ENCODE results near the gene CHMP2A. TPM values are rescaled to one million over a fixed set of nuclear protein-coding genes. Genes with fewer than 3 reads are reported as not detected.
A peak's percentile ranks its signal among the peaks of the same experiment; 100 is the strongest.

The CHMP2A gene
- total and polyA plus RNA-seq, 2 of the 13 experiments (the other 11 are each of a cell fraction or from before 2014, with no cell fraction given), result 49.7 to 55.0 TPM

- TF ChIP-seq, protein P1, sequence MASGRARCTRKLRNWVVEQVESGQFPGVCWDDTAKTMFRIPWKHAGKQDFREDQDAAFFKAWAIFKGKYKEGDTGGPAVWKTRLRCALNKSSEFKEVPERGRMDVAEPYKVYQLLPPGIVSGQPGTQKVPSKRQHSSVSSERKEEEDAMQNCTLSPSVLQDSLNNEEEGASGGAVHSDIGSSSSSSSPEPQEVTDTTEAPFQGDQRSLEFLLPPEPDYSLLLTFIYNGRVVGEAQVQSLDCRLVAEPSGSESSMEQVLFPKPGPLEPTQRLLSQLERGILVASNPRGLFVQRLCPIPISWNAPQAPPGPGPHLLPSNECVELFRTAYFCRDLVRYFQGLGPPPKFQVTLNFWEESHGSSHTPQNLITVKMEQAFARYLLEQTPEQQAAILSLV (CRISPR knock-in tag; IDR thresholded peaks at IDR 0.05; ENCODE audit: borderline replicate concordance), result no peak; the same call in 1 of the 2 replicates
- TF ChIP-seq ZNF761 (CRISPR knock-in tag; conservative IDR thresholded peaks at IDR 0.05) (peak; percentile 82; the same call in 1 of the 2 replicates), ZBTB7A (CRISPR knock-in tag; IDR thresholded peaks at IDR 0.05) (peak; percentile 82; the same call in 1 of the 2 replicates), JARID2 (CRISPR knock-in tag; IDR thresholded peaks at IDR 0.05; ENCODE audit: insufficient replicate concordance) (no peak), ZNF296 (CRISPR knock-in tag; conservative IDR thresholded peaks at IDR 0.05) (no peak), FUBP1 (CRISPR knock-in tag; IDR thresholded peaks at IDR 0.05; ENCODE audit: borderline replicate concordance) (no peak), ZNF496 (CRISPR knock-in tag; IDR thresholded peaks at IDR 0.05; ENCODE audit: insufficient replicate concordance) (no peak), ZNF317 (CRISPR knock-in tag; IDR thresholded peaks at IDR 0.05) (no peak), TSC22D2 (CRISPR knock-in tag; IDR thresholded peaks at IDR 0.05; ENCODE audit: borderline replicate concordance) (no peak), TRAFD1 (CRISPR knock-in tag; IDR thresholded peaks at IDR 0.05; ENCODE audit: borderline replicate concordance) (no peak), ZNF468 (CRISPR knock-in tag; IDR thresholded peaks at IDR 0.05) (no peak), ZBTB10 (CRISPR knock-in tag; IDR thresholded peaks at IDR 0.05; ENCODE audit: borderline replicate concordance) (peak; percentile 41; the same call in 1 of the 2 replicates), HOXA9 (CRISPR knock-in tag; IDR thresholded peaks at IDR 0.05; ENCODE audit: borderline replicate concordance) (no peak), MEF2D (CRISPR knock-in tag; IDR thresholded peaks at IDR 0.05) (peak; percentile 23; the same call in 1 of the 2 replicates), ATAD3A (CRISPR knock-in tag; IDR thresholded peaks at IDR 0.05) (no peak)
- TF ChIP-seq, protein P2, sequence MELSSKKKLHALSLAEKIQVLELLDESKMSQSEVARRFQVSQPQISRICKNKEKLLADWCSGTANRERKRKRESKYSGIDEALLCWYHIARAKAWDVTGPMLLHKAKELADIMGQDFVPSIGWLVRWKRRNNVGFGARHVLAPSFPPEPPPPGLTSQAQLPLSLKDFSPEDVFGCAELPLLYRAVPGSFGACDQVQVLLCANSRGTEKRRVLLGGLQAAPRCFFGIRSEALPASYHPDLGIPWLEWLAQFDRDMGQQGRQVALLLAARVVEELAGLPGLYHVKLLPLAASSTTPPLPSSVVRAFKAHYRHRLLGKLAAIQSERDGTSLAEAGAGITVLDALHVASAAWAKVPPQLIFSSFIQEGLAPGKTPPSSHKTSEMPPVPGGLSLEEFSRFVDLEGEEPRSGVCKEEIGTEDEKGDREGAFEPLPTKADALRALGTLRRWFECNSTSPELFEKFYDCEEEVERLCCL (CRISPR knock-in tag; IDR thresholded peaks at IDR 0.05; ENCODE audit: borderline replicate concordance), result no peak
Measured at GRCh38 chr19:58511353-58512208, 43.3 kb downstream of the CHMP2A start, which contains the start of gene SLC27A5 (continued).
